Dermis microvascular lymphatic vessel endothelial cell (primary cell): ENCODE data around the gene NR3C2. TPM values are rescaled to one million over a fixed set of nuclear protein-coding genes. Genes with fewer than 3 reads are reported as not detected.

Experiments used
- DNase-seq, 2 donors: peaks; one replicate each; pipeline versions ENCODE4 v3.0.0 to v3.0.0-alpha.2; 2010; ENCODE audit warnings: low read depth in 2 of 2
- total RNA-seq: library from RNA; depleted of rRNA; stranded (reverse); fragments of >200 nt; gene quantifications from 2 replicates; pipeline ENCODE4 v1.2.1, GENCODE V29; 2014

Gene NR3C2
- total RNA-seq, 1 donor from 2014 or later: 6.0 TPM

DNA sequence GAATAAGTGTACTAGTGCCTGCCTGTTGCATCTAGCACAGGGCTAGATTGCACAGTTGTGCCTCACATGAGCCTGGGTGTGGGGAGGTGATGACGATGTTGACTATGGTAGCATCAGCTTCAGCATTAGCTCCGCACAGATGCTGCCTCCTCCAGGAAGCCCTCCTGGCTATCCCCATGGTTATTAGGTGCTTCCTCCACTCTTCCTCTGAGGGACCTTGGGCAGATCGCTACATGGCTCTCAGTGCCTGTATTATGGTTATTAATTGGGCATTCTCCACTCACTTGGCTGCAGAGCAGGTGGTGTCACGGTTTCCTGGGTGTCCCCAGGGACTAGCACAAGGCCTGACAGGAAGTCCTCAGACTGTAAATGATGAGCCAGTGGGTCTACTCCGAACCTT is 384.7 kb downstream of the NR3C2 start:
- DNase-seq: no peak

DNA sequence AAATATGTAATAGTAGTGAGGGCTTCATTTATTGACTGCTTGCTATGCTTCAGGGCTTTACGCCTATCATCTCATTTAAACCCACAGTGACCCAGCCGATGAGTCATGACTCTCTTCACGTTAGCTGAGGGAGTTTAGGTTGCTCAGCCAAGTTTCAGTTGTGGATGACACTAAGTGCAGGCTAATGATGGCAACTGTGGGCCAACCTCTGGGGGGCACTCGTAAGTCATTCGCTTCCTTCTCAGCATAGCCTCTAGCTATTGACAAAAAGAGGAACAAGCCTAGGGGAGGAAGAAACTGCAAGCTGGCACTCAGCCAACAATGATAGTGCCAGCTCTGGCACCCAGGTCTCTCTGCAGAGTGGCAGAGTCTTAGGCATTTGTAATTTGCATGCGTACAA is 385.3 kb downstream of the NR3C2 start:
- DNase-seq: peak in 1 of 2 donors; percentile 36

DNA sequence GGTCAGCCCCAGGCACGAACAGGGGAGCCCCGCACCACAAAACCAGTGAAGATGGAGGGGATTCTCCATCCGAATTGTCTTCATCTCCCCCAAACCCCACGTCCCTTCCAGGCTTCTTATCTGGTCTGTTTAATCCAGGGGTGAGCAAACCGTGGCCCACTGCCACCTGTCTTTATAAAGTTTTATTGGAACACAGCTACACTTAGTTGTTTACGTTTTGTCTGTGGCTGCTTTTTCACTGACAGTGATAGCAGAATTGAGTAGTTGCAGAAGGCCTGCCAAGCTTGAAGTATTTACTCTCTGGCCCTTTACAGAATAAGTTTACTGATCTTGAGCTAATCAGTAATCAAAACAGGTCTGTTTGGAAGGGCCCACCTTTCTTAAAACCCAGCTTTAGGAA is 386.4 kb downstream of the NR3C2 start:
- DNase-seq: no peak

DNA sequence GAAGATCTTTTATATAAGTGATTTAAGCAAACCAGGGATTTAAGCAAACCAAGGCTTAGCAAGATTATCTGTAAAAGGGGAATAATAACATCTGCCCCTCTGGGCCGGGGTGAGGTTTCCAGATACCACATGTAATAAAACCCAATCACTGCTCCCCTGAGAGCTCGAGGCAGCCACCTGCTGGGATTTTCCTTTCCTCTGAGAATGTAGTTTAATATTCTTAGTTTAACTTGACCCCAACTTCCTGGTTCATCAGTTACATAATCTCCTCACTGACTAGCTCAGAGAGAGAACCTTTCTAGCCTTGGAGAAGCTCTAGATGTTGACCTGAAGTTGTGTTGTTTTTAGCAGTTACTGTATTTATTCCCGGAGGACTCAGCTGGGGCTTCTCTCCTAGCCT is 387.9 kb downstream of the NR3C2 start:
- no peak for DNase-seq

DNA sequence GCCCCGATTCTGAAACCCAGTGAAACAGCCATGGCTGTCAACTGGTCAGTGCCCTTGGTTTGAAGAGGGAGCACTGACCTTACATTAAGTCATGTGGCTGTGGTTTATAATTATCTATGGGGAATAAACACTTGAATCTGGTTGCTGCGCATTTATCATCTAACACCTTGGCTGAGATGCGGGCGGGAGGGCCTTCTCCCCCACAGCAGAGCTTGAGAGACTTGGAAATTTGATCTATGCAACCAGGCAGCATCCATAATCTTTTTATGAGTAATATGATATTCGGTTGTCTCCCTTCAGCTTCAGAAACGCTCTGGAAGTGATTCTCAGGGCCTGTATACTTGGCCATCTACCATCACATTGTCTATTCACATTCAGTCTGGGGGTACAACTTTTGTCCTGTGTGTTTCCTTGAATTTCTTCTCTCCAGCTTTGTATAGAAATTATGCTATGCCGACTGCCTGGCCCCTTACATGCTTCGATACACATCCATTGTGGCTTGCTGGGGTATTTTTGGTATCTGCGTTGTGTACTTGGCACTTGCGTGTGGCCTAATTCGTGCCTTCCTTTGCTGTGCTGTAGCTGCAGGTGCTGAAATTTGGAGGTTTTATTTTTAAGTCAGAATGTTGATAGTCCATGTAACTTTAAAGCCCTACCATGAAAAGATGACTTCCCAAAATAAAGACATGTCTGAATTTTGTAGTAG is 388.8 kb downstream of the NR3C2 start:
- no peak for DNase-seq

DNA sequence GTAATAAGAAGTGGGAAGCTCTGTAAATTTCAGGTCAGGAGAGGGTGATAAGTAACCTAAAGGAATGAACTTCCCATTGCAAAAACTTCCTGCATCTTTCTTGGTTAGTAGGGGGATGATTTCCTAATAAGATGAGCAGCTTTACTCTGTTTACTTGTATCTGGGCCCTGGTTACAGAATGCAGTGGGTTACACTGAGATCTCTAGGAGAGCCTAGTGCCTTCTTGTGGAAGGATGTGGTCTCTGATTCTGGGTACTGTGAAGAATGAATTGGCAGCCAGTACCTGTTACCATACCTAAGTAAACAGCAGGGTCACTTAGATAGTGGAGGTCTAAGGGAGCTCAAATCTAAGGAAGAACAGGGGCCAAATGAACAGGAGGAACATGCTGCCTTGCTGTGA is 389.8 kb downstream of the NR3C2 start:
- no peak for DNase-seq

- no peak for DNase-seq
These were observed 390.8 kb downstream of the NR3C2 start for GRCh38 chr4:148051403-148051802.

- no peak for DNase-seq
These were observed 393.6 kb downstream of the NR3C2 start for GRCh38 chr4:148048598-148048997.

GRCh38 chr4:148044912-148045352 is 397.3 kb downstream of the NR3C2 start:
- peak in 1 of 2 donors; percentile 26 for DNase-seq

GRCh38 chr4:148044089-148044911 is 397.9 kb downstream of the NR3C2 start:
- DNase-seq: peak in 1 of 2 donors; percentile 5

- DNase-seq: no peak
These were observed 400.4 kb downstream of the NR3C2 start for GRCh38 chr4:148041606-148042329.

GRCh38 chr4:148034813-148035212 is 407.4 kb downstream of the NR3C2 start:
- no peak for DNase-seq

- DNase-seq: no peak
These were observed 411.9 kb downstream of the NR3C2 start for GRCh38 chr4:148030193-148030873.

GRCh38 chr4:148029781-148030180 is 412.4 kb downstream of the NR3C2 start:
- DNase-seq: no peak
